IMR-90 (cell line): Measurements from ENCODE around the gene C1orf105. TPM values are rescaled to one million over a fixed set of nuclear protein-coding genes. Genes with fewer than 3 reads are reported as not detected.

Experiments used
- ATAC-seq: fragments of 200-7000 bp; cut with Tn5 transposase; 2 replicates; pipeline ENCODE4 v1.9.1; 2020; ENCODE audit warnings: low read depth, mild to moderate bottlenecking, moderate library complexity
- BruUV-seq: library from RNA; stranded (reverse); fragments of 400-500 nt; replicated peaks from 2 replicates; lab custom pipeline; 2021; lab: Mats Ljungman, UMichigan
- CTCF ChIA-PET: fragments of 300-600 bp; formaldehyde crosslinking; extraction: SDS; loops from one replicate; lab custom pipeline; 2021; ENCODE audit warnings: antibody characterized with exemption; lab: Yijun Ruan, JAX
- POLR2A ChIA-PET: fragments of 300-600 bp; sonication (Branson Sonifier 250); formaldehyde crosslinking; loops from one replicate; lab custom pipeline; 2022; ENCODE audit warnings: antibody characterized with exemption; ENCODE audit not compliant: unreplicated experiment; lab: Charles Lee
- DNase-seq: peaks from one replicate; pipeline ENCODE4 v3.0.0; 2013
- H2AFZ ChIP-seq: replicated peaks from 2 replicates; pipeline ENCODE3; 2013; ENCODE audit warnings: low read length, mild to moderate bottlenecking; ENCODE audit not compliant: poor library complexity
- H2AK5ac ChIP-seq: 2 replicates; pipeline ENCODE4 v1.6.1; 2013; ENCODE audit warnings: low read depth, low read length, inconsistent platforms
- H2AK9ac ChIP-seq: replicated peaks from 2 replicates; pipeline ENCODE3; 2013; ENCODE audit warnings: mild to moderate bottlenecking, low read depth, low read length, moderate library complexity; ENCODE audit not compliant: poor library complexity
- H2BK120ac ChIP-seq: 2 replicates; pipeline ENCODE4 v1.6.1; 2013; ENCODE audit warnings: low read depth, low read length, inconsistent platforms
- H2BK15ac ChIP-seq: 3 replicates; pipeline ENCODE4 v1.6.1; 2013; ENCODE audit warnings: low read depth, low read length, inconsistent platforms
- H2BK20ac ChIP-seq: 2 replicates; pipeline ENCODE4 v1.6.1; 2013; ENCODE audit warnings: low read depth, mild to moderate bottlenecking, inconsistent platforms, low read length, moderate library complexity
- H2BK5ac ChIP-seq: 2 replicates; pipeline ENCODE4 v1.6.1; 2013; ENCODE audit warnings: mild to moderate bottlenecking, low read depth, low read length, inconsistent platforms; ENCODE audit not compliant: poor library complexity, severe bottlenecking
- H3K14ac ChIP-seq: replicated peaks from 2 replicates; pipeline ENCODE4 v1.6.1; 2013; ENCODE audit warnings: low read depth, low read length, inconsistent platforms
- H3K18ac ChIP-seq: 2 replicates; pipeline ENCODE4 v1.6.1; 2013; ENCODE audit warnings: low read depth, low read length, control low read depth
- H3K23ac ChIP-seq: 2 replicates; pipeline ENCODE4 v1.6.1; 2013; ENCODE audit warnings: low read depth, low read length, inconsistent platforms
- H3K27ac ChIP-seq: 2 replicates; pipeline ENCODE4 v1.5.1; 2013; ENCODE audit warnings: mild to moderate bottlenecking, control low read depth, low read length; ENCODE audit not compliant: insufficient read depth
- H3K27me3 ChIP-seq: 2 replicates; pipeline ENCODE4 v1.6.1; 2013; ENCODE audit warnings: low read length; ENCODE audit not compliant: control insufficient read depth, insufficient read depth
- H3K36me3 ChIP-seq: 2 replicates; pipeline ENCODE4 v1.6.1; 2013; ENCODE audit warnings: low read length, mixed read lengths; ENCODE audit not compliant: control insufficient read depth, insufficient read depth
- H3K4ac ChIP-seq: 2 replicates; pipeline ENCODE4 v1.6.1; 2013; ENCODE audit warnings: low read depth, low read length, inconsistent platforms
- H3K4me1 ChIP-seq: 2 replicates; pipeline ENCODE4 v1.6.1; 2013; ENCODE audit warnings: low read length, mixed read lengths; ENCODE audit not compliant: control insufficient read depth, insufficient read depth
- H3K4me2 ChIP-seq: 2 replicates; pipeline ENCODE4 v1.6.1; 2013; ENCODE audit warnings: low read depth, mild to moderate bottlenecking, control low read depth, low read length, moderate library complexity
- H3K4me3 ChIP-seq: 2 replicates; pipeline ENCODE4 v1.5.1; 2013; ENCODE audit warnings: low read depth, mild to moderate bottlenecking, control low read depth, low read length, moderate library complexity; ENCODE audit not compliant: insufficient read depth
- H3K56ac ChIP-seq: 2 replicates; pipeline ENCODE4 v1.6.1; 2013; ENCODE audit warnings: low read length, inconsistent platforms; ENCODE audit not compliant: insufficient read depth; ENCODE audit errors: extremely low read depth
- H3K79me1 ChIP-seq, 2 experiments: 2 replicates each; pipeline ENCODE4 v1.6.1; 2013; ENCODE audit warnings: low read length in 2 of 2, inconsistent platforms in 1 of 2, low read depth in 1 of 2
- H3K9ac ChIP-seq: 2 replicates; pipeline ENCODE4 v1.6.1; 2013; ENCODE audit warnings: low read depth, low read length, control low read depth
- H3K9me1 ChIP-seq: 2 replicates; pipeline ENCODE4 v1.6.1; 2013; ENCODE audit warnings: low read length, inconsistent platforms; ENCODE audit not compliant: insufficient read depth
- H3K9me3 ChIP-seq: 2 replicates; pipeline ENCODE4 v1.6.1; 2013; ENCODE audit warnings: low read length; ENCODE audit not compliant: control insufficient read depth, insufficient read depth
- H4K20me1 ChIP-seq: 2 replicates; pipeline ENCODE4 v1.6.1; 2013; ENCODE audit warnings: low read length, inconsistent platforms; ENCODE audit not compliant: insufficient read depth
- H4K5ac ChIP-seq: 2 replicates; pipeline ENCODE4 v1.6.1; 2013; ENCODE audit warnings: mild to moderate bottlenecking, low read depth, low read length, control low read depth
- H4K8ac ChIP-seq, 2 experiments: 2 replicates each; pipeline ENCODE4 v1.6.1; 2013; ENCODE audit warnings: low read depth in 2 of 2, low read length in 2 of 2, control low read depth in 1 of 2, inconsistent platforms in 1 of 2
- H4K91ac ChIP-seq: 2 replicates; pipeline ENCODE4 v1.6.1; 2013; ENCODE audit warnings: low read depth, low read length, inconsistent platforms; ENCODE audit not compliant: insufficient read depth
- BHLHE40 ChIP-seq: fragments of 150-350 bp; IDR thresholded peaks from 2 replicates; pipeline ENCODE4 v1.6.1; 2016; ENCODE audit warnings: mild to moderate bottlenecking, low read depth, low read length
- CEBPB ChIP-seq: IDR thresholded peaks from 2 replicates; pipeline ENCODE4 v1.6.1; 2012; ENCODE audit warnings: low read depth, low read length, improper control_type of control experiment
- CHD1 ChIP-seq: IDR thresholded peaks from 2 replicates; pipeline ENCODE4 v1.6.1; 2012; ENCODE audit warnings: low read depth, low read length, improper control_type of control experiment
- CTCF ChIP-seq: conservative IDR thresholded peaks from 2 replicates; pipeline ENCODE4 v1.5.1; 2012; ENCODE audit warnings: mild to moderate bottlenecking, low read depth, low read length, improper control_type of control experiment
- FOS ChIP-seq: fragments of 150-350 bp; IDR thresholded peaks from 2 replicates; pipeline ENCODE4 v1.6.1; 2016; ENCODE audit warnings: low read depth, low read length
- MAFK ChIP-seq: IDR thresholded peaks from 2 replicates; pipeline ENCODE4 v1.6.1; 2012; ENCODE audit warnings: low read depth, low read length, improper control_type of control experiment
- MAZ ChIP-seq: IDR thresholded peaks from 2 replicates; pipeline ENCODE4 v1.6.1; 2012; ENCODE audit warnings: low read depth, mild to moderate bottlenecking, low read length, improper control_type of control experiment, moderate library complexity, borderline replicate concordance
- MXI1 ChIP-seq: IDR thresholded peaks from 2 replicates; pipeline ENCODE4 v1.6.1; 2012; ENCODE audit warnings: low read depth, mild to moderate bottlenecking, low read length, moderate library complexity, borderline replicate concordance
- NFE2L2 ChIP-seq: fragments of 150-350 bp; IDR thresholded peaks from 2 replicates; pipeline ENCODE4 v1.6.1; 2016; ENCODE audit warnings: low read depth, mild to moderate bottlenecking, low read length
- POLR2A ChIP-seq: IDR thresholded peaks from 2 replicates; pipeline ENCODE4 v1.6.1; 2012; ENCODE audit warnings: mild to moderate bottlenecking, low read depth, low read length
- RAD21 ChIP-seq: IDR thresholded peaks from 2 replicates; pipeline ENCODE4 v1.6.1; 2012; ENCODE audit warnings: low read length, improper control_type of control experiment
- RCOR1 ChIP-seq: IDR thresholded peaks from 2 replicates; pipeline ENCODE4 v1.6.1; 2012; ENCODE audit warnings: mild to moderate bottlenecking, low read length, improper control_type of control experiment; ENCODE audit not compliant: insufficient replicate concordance
- RFX5 ChIP-seq: IDR thresholded peaks from 2 replicates; pipeline ENCODE4 v1.8.0; 2012; ENCODE audit warnings: low read depth, mild to moderate bottlenecking, low read length, moderate library complexity
- SMC3 ChIP-seq: fragments of 150-350 bp; IDR thresholded peaks from 2 replicates; pipeline ENCODE4 v1.6.1; 2016; ENCODE audit warnings: low read depth, mild to moderate bottlenecking, antibody characterized with exemption, low read length, moderate library complexity
- USF2 ChIP-seq: fragments of 150-350 bp; IDR thresholded peaks from 2 replicates; pipeline ENCODE4 v1.6.1; 2017; ENCODE audit warnings: mild to moderate bottlenecking, antibody characterized with exemption, low read length, low read depth
- whole genome bisulfite sequencing, 2 experiments: methylation state at CpG; one replicate each; pipeline versions ENCODE4 v1.1.5 to v1.1.7; 2013; ENCODE audit warnings: missing lambda C conversion rate in 2 of 2; ENCODE audit not compliant: insufficient read length in 1 of 2; ENCODE audit errors: extremely low coverage in 2 of 2; 5-methylcytosine and 5-hydroxymethylcytosine counted together
- dilution Hi-C: fragments of 300-500 bp; cut with HindIII; formaldehyde crosslinking; loops from one replicate; pipeline ENCODE4 v1.14.3; 2018; ENCODE audit warnings: low sequenced_read_pairs; ENCODE audit not compliant: unreplicated experiment
- in situ Hi-C: fragments of 300-500 bp; cut with MboI; formaldehyde crosslinking; loops from 3 replicates; pipeline ENCODE4 v1.14.3; 2019; ENCODE audit warnings: low sequenced_read_pairs, inconsistent platforms, mixed read lengths
- intact Hi-C: fragments of 100-400 bp; cut with micrococcal nuclease; formaldehyde crosslinking; loops from 2 replicates; pipeline ENCODE4 v1.10.0; 2022
- polyA plus RNA-seq, 3 experiments: library from polyadenylated mRNA; depleted of rRNA; stranded (reverse); fragments of >200 nt; gene quantifications; 2 replicates each; pipeline ENCODE4 v1.2.3, GENCODE V29; 2012; ENCODE audit warnings: low replicate concordance in 1 of 3
- total RNA-seq: library from RNA; depleted of rRNA; stranded (reverse); fragments of >200 nt; gene quantifications from 2 replicates; pipeline ENCODE4 v1.2.3, GENCODE V29; 2012
- TF ChIP-seq, protein P1 (sequence below): fragments of 150-350 bp; IDR thresholded peaks from 2 replicates; pipeline ENCODE4 v1.6.1; 2016; ENCODE audit warnings: low read depth, mild to moderate bottlenecking, low read length, moderate library complexity, borderline replicate concordance

C1orf105 gene
- total and polyA plus RNA-seq, 2 of the 4 experiments (the other 2 are of a cell fraction) = not detected

DNA sequence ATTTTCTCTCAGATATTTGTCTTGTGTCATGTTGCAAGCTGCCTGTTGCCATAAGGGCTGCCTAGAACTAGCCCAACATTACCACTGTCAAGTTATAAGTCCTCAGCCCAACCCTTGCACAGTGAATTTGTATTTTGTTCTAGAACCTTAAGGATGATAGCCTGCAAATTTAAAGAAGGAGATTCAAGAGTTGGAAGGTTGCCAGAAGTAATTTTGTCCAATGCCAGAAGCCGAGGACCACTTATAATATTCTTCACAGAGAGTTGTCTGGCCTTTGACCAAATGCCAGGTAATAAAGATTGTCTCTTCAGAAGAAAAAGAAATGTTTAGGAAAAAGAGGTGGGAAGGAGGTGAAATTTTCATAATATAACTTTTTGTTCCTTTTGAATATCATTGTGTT, 71.9 kb downstream of the C1orf105 start:
- H3K9me1 ChIP-seq = no peaks in the 10 kb centered on the region
- in situ Hi-C loops (no loop called here), dilution Hi-C loops (no loop called here), intact Hi-C loops (no loop called here)
- no peak overlapping the region for H3K4ac ChIP-seq
- H3K23ac ChIP-seq = no peak overlapping the region
- no peaks in the 10 kb centered on the region for H3K9me3 ChIP-seq
- no peak overlapping the region for H2BK5ac ChIP-seq
- H3K27ac ChIP-seq = no peak overlapping the region
- CTCF ChIA-PET = no interaction called here
- ATAC-seq = no peak
- no peak overlapping the region for H3K56ac ChIP-seq
- no peak for DNase-seq
- no peaks in the 10 kb centered on the region for H3K79me1 ChIP-seq
- H2BK15ac ChIP-seq = no peak overlapping the region
- no TSS peak for BruUV-seq
- H2AK9ac ChIP-seq = no peak overlapping the region
- no peak overlapping the region for H3K9ac ChIP-seq
- TF ChIP-seq, protein P1, sequence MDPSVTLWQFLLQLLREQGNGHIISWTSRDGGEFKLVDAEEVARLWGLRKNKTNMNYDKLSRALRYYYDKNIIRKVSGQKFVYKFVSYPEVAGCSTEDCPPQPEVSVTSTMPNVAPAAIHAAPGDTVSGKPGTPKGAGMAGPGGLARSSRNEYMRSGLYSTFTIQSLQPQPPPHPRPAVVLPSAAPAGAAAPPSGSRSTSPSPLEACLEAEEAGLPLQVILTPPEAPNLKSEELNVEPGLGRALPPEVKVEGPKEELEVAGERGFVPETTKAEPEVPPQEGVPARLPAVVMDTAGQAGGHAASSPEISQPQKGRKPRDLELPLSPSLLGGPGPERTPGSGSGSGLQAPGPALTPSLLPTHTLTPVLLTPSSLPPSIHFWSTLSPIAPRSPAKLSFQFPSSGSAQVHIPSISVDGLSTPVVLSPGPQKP = no peak
- no peak for TF ChIP-seq CHD1
- no peak for TF ChIP-seq NFE2L2
- no peak for TF ChIP-seq MXI1
- TF ChIP-seq BHLHE40 = no peak
- TF ChIP-seq RAD21 = no peak
- TF ChIP-seq SMC3 = no peak
- TF ChIP-seq RFX5 = no peak
- TF ChIP-seq RCOR1 = no peak
- no peak for TF ChIP-seq FOS
- TF ChIP-seq CTCF = no peak
- no peak for TF ChIP-seq MAFK
- TF ChIP-seq MAZ = no peak
- TF ChIP-seq CEBPB = no peak
- no peak for TF ChIP-seq POLR2A
- no peak for TF ChIP-seq USF2
- no peaks in the 10 kb centered on the region for H3K36me3 ChIP-seq
- POLR2A ChIA-PET = no interaction called here
- no peak overlapping the region for H3K14ac ChIP-seq
- no peak overlapping the region for H3K18ac ChIP-seq
- H2BK20ac ChIP-seq = no peak overlapping the region
- no peak overlapping the region for H2BK120ac ChIP-seq
- no peak overlapping the region for H4K8ac ChIP-seq
- WGBS, 2 experiments = no CpG with 5 or more reads among the region's 1 CpG
- H4K5ac ChIP-seq = no peak overlapping the region
- H4K20me1 ChIP-seq = no peaks in the 10 kb centered on the region
- no peak overlapping the region for H2AFZ ChIP-seq
- peaks cover 23% of the 10 kb centered on the region for H3K27me3 ChIP-seq
- no peak overlapping the region for H3K4me3 ChIP-seq
- no peak overlapping the region for H3K4me2 ChIP-seq
- H2AK5ac ChIP-seq = no peak overlapping the region
- H4K91ac ChIP-seq = no peak overlapping the region
- H3K4me1 ChIP-seq = no peaks in the 10 kb centered on the region
